Left ventricle myocardium inferior (tissue), 1 donor: ENCODE measurements around the gene ETDC. TPM values are rescaled to one million over a fixed set of nuclear protein-coding genes. Genes with fewer than 3 reads are reported as not detected.
A peak's percentile ranks its signal among the peaks of the same experiment; 100 is the strongest.

ENCODE experiments used
- DNase-seq: peaks from one replicate; pipeline ENCODE4 v3.0.0-alpha.2; 2020
- H3K27ac ChIP-seq: fragments of 200-600 bp; replicated peaks from 2 replicates; pipeline ENCODE4 v1.8.0; 2021
- H3K27me3 ChIP-seq: fragments of 200-600 bp; 2 replicates; pipeline ENCODE4 v1.8.0; 2021; ENCODE audit warnings: low read depth
- H3K36me3 ChIP-seq: fragments of 200-600 bp; 2 replicates; pipeline ENCODE4 v1.8.0; 2021
- H3K4me1 ChIP-seq: fragments of 200-600 bp; 2 replicates; pipeline ENCODE4 v1.8.0; 2021
- H3K4me3 ChIP-seq: fragments of 200-600 bp; 2 replicates; pipeline ENCODE4 v1.8.0; 2021; ENCODE audit warnings: mild to moderate bottlenecking, moderate library complexity
- H3K9me3 ChIP-seq: fragments of 200-600 bp; replicated peaks from 2 replicates; pipeline ENCODE4 v1.8.0; 2021
- intact Hi-C: fragments of 100-400 bp; cut with micrococcal nuclease; formaldehyde crosslinking; loops from one replicate; pipeline ENCODE4 v1.11.0; 2022
- total RNA-seq: library from RNA; stranded (reverse); fragmentation: NEBNext Ultra II Directional; extraction: Animal tissue kit (Norgen Biotek cat#: 25700); gene quantifications from one replicate; pipeline ENCODE4 v1.2.1, GENCODE V29; 2021
- TF ChIP-seq, protein P1 (sequence below): fragments of 200-600 bp; IDR thresholded peaks from 2 replicates; pipeline ENCODE4 v1.8.0; 2021; ENCODE audit warnings: antibody characterized with exemption, mild to moderate bottlenecking, borderline replicate concordance
- donor health status: DM: no; HTN: yes; CAD: no; lungs with severe emphysema.

ETDC gene
- total RNA-seq, 1 donor from 2014 or later: not detected

DNA sequence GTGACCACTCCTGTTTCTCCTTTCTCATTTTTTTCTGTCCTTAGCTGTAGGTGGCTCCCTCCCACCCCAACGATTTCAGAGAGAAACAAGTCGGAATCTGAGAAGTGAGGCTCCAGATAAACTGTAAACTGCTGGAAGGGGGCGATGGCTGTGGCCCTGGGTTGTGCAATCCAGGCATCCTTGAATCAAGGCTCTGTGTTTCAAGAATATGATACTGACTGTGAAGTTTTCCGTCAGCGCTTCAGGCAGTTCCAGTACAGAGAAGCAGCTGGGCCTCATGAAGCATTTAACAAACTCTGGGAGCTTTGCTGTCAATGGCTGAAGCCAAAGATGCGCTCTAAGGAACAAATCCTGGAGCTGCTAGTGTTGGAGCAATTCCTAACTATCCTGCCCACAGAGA, 37.7 kb downstream of the ETDC start:
- Histone ChIP-seq H3K27me3 (no peaks in the 10 kb centered on the region), H3K27ac (peak overlapping the region; percentile 19), H3K4me1 (peaks cover 42% of the 10 kb centered on the region), H3K9me3 (no peaks in the 10 kb centered on the region), H3K4me3 (no peak overlapping the region), H3K36me3 (peaks cover 28% of the 10 kb centered on the region)
- peak; percentile 14 for DNase-seq
- TF ChIP-seq, protein P1, sequence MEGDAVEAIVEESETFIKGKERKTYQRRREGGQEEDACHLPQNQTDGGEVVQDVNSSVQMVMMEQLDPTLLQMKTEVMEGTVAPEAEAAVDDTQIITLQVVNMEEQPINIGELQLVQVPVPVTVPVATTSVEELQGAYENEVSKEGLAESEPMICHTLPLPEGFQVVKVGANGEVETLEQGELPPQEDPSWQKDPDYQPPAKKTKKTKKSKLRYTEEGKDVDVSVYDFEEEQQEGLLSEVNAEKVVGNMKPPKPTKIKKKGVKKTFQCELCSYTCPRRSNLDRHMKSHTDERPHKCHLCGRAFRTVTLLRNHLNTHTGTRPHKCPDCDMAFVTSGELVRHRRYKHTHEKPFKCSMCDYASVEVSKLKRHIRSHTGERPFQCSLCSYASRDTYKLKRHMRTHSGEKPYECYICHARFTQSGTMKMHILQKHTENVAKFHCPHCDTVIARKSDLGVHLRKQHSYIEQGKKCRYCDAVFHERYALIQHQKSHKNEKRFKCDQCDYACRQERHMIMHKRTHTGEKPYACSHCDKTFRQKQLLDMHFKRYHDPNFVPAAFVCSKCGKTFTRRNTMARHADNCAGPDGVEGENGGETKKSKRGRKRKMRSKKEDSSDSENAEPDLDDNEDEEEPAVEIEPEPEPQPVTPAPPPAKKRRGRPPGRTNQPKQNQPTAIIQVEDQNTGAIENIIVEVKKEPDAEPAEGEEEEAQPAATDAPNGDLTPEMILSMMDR: no peak
- intact Hi-C loops: no loop called here

DNA sequence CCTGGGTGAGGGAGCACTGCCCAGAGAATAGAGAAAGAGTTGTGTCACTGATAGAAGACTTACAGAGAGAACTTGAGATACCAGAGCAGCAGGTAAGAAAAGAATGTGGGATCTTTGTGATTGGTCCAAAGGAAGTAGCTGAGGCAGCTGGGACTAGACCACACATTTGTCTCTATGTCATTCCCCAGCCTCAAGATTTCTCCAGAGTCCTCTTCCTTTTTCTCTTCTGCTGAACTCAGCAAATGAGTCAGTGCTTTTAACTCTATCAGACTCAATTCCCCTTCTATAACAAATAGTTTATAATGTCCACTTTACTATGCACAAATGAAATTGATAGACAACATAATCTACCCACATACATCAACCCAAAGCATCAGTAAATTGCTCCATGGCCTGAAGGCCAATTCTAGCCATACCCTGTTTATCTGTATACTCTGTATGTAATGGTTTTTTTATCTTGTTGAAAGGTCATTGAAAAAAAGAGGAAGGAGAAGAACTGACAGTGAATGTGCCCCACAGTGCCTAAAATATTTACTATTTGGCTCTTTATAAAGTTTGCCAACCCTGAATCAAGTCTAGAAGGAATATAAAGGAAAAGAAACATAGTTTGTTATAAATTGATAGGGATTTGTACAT, 38.2 kb downstream of the ETDC start:
- no peaks in the 10 kb centered on the region for H3K27me3 ChIP-seq
- H3K4me3 ChIP-seq: no peak overlapping the region
- H3K9me3 ChIP-seq: no peaks in the 10 kb centered on the region
- peak overlapping the region; percentile 19 for H3K27ac ChIP-seq
- TF ChIP-seq, protein P1: no peak
- H3K36me3 ChIP-seq: peaks cover 28% of the 10 kb centered on the region
- H3K4me1 ChIP-seq: peaks cover 37% of the 10 kb centered on the region
- DNase-seq: no peak
- intact Hi-C loops: no loop called here

DNA sequence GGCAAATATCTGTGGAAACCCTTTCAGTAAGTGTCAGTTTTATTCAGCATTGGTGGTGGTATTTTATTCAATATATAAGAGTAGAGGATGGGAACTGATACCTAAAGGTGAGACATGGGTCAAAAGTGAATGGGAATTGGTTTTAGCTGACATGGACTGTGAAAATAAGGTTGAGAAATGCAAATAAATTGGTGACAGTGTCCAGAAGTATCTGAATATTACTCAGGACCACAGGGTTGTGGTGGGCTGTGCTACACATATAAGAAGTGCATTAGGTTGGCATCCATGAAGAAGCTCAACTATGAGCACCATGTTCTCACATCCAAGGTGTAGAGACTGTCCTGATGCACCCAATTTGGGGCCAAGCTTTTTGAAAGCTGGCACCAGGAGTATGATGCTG, 45.0 kb downstream of the ETDC start:
- no peak for DNase-seq
- no peaks in the 10 kb centered on the region for H3K9me3 ChIP-seq
- peaks cover 17% of the 10 kb centered on the region for H3K36me3 ChIP-seq
- no peak overlapping the region for H3K4me3 ChIP-seq
- H3K27ac ChIP-seq: no peak overlapping the region
- H3K27me3 ChIP-seq: no peaks in the 10 kb centered on the region
- intact Hi-C loops: no loop called here
- TF ChIP-seq, protein P1: no peak
- H3K4me1 ChIP-seq: no peaks in the 10 kb centered on the region

Other genes with a start within 250 kb of the ETDC start
- gene SMIM10L2B, start 210.8 kb upstream of the ETDC start, total RNA-seq: 2.2 TPM
- not detected for gene ETDB, start 189.0 kb upstream of the ETDC start, total RNA-seq
- not detected for gene CT55, start 138.1 kb upstream of the ETDC start, total RNA-seq
- not detected for gene ETDA, start 57.4 kb upstream of the ETDC start, total RNA-seq
- gene ZNF75D, start 34.6 kb downstream of the ETDC start, total RNA-seq: 3.3 TPM
- 5.2 TPM for gene ZNF449, start 35.3 kb downstream of the ETDC start, total RNA-seq
- gene SMIM10L2A, start 112.5 kb downstream of the ETDC start, total RNA-seq: 0.82 TPM
- 2.3 TPM for gene INTS6L, start 211.2 kb downstream of the ETDC start, total RNA-seq